Measurements from ENCODE around the gene SPEM1.

The SPEM1 gene, protein sequence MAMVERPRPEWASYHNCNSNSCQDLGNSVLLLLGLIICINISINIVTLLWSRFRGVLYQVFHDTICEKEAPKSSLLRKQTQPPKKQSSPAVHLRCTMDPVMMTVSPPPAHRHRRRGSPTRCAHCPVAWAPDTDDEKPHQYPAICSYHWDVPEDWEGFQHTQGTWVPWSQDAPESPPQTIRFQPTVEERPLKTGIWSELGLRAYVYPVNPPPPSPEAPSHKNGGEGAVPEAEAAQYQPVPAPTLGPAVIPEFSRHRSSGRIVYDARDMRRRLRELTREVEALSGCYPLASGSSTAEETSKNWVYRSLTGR

GRCh38 chr17:7419819-7420610, at the start of gene SPEM1:
Gene SPEM1 (plus strand): TSS chr17:7420324. CDS start chr17:7420385, 61 bp downstream.
- DNase-seq: no peak

DNA sequence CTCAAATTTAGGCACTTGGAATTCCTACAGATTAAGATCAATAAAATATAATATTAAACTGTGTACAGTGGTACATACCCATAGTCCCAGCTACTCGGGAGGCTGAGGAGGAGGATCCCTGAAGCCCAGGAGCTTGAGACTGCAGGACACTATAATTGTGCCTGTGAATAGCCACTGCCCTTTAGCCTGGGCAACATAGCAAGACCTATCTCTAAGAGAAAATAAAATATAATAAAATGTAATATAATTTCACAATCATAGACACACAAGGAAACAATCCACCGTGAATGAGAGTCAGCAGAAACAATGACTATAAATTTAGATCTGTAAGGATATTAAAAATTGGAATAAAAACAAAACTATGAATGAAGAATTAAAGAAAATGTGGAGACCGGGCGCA, 49.3 kb upstream of the SPEM1 start:
- DNase-seq: no peak

DNA sequence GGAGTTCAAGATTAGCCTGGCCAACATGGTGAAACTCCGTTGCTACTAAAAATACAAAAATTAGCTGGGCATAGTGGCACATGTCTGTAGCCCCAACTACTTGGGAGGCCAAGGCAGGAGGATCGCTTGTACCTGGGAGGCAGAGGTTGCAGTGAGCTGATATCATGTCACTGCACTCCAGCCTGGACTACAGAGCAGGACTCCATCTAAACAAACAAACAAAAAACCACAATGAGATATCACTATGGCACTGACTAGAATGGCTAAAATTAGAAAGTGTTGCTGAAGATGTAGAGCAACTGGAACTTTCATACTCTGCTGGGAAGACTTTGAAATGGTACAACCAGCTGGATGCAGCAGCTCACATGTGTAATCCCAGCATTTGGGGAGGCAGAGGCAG, 45.8 kb upstream of the SPEM1 start:
- no peak for DNase-seq

GRCh38 chr17:7379134-7379533, 41.0 kb upstream of the SPEM1 start:
- no peak for DNase-seq

GRCh38 chr17:7380321-7380720, 39.8 kb upstream of the SPEM1 start:
- DNase-seq: no peak

DNA sequence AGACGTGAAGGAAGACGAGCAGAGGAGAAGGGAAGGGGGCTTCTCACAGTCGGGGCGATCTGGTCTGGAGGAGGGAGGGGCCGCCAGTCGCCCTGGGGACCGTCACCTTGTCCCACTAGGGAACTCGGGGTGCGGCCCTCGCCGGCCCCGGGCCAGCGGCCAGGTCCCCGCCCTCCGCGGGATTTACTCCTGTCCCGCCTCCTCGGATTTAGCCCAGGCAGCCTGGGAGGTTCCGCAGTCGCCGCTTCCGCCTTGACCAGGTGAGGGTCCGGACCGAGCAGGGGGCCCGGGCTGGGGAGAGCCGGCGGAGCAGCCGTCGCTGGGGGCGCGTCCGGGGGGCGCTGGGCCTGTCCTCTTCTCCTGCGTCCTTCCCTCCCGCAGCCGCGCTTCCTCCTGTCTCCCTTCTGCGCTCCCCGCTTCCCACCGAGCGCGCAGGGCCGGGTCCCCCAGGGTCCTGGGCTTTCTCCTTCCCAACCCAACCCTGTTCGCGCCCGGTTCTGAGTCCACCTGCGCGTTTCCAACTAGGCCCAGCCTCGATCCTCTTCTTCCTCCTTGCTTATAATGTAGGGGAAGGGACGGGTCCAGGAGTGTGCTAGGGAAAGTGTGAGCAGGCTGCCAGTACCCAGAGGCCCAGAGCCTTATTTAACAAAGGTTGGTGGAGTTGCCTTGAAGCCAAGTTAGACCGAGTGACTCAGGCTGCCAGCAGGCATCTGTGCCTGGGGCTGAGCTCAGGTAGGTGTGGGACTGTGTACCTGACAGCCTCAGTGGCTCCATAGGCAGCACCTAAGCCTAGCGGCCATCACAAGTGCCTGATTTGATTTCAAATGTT, 39.1 kb upstream of the SPEM1 start, which contains the start of gene TNK1:
Gene TNK1, plus strand, starts transcription at position 235 of the 829 bp plus-strand sequence. CDS start 1,838 bp downstream, outside the sequence.
- no peak for DNase-seq

- DNase-seq: no peak
These were observed 37.2 kb upstream of the SPEM1 start for GRCh38 chr17:7382901-7383300.

- DNase-seq: no peak
These were observed 36.8 kb upstream of the SPEM1 start for GRCh38 chr17:7383371-7383741.

DNA sequence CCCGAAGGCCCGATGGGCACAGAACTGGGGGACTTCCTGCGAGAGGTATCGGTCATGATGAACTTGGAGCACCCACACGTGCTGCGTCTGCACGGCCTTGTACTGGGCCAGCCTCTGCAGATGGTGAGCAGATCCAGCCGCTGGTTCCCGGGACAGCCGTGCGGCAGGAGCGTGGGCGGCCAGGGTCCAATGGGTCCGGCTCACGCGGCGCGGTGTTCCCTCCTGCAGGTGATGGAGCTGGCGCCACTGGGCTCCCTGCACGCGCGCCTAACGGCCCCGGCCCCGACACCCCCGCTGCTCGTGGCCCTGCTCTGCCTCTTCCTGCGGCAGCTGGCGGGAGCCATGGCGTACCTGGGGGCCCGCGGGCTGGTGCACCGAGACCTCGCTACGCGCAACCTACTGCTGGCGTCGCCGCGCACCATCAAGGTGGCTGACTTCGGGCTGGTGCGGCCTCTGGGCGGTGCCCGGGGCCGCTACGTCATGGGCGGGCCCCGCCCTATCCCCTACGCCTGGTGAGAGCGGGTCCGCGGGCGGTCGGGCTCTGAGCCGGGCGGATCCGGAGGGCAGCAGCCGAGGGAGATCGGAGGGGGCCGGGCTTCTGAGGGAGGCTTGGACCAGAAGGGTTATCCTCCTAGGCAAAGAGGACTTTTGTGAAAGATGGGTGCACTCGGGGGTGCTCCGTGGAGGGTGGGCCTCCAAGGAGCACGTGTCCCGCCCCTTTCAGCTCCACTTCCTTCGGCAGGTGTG, 36.2 kb upstream of the SPEM1 start:
- peak; percentile 86 for DNase-seq

GRCh38 chr17:7384489-7385081, 35.5 kb upstream of the SPEM1 start:
- no peak for DNase-seq

DNA sequence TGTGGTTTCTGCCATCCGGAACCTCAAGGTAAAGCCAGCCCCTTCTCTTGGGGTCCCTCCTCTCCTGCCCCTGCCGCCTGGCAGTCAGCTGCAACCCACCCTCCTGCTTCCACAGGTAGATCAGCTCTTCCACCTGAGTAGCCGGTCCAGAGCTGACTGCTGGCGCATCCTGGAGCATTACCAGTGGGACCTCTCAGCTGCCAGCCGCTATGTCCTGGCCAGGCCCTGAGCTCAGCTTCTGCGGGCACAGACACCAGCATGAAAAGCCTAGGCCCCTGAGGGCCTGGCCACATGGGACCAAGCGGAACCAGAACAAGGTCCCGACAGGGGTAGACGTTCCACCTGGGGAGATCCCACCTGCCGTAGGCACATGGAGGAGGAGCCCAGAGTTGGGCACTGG, 31.3 kb upstream of the SPEM1 start:
- DNase-seq: no peak

DNA sequence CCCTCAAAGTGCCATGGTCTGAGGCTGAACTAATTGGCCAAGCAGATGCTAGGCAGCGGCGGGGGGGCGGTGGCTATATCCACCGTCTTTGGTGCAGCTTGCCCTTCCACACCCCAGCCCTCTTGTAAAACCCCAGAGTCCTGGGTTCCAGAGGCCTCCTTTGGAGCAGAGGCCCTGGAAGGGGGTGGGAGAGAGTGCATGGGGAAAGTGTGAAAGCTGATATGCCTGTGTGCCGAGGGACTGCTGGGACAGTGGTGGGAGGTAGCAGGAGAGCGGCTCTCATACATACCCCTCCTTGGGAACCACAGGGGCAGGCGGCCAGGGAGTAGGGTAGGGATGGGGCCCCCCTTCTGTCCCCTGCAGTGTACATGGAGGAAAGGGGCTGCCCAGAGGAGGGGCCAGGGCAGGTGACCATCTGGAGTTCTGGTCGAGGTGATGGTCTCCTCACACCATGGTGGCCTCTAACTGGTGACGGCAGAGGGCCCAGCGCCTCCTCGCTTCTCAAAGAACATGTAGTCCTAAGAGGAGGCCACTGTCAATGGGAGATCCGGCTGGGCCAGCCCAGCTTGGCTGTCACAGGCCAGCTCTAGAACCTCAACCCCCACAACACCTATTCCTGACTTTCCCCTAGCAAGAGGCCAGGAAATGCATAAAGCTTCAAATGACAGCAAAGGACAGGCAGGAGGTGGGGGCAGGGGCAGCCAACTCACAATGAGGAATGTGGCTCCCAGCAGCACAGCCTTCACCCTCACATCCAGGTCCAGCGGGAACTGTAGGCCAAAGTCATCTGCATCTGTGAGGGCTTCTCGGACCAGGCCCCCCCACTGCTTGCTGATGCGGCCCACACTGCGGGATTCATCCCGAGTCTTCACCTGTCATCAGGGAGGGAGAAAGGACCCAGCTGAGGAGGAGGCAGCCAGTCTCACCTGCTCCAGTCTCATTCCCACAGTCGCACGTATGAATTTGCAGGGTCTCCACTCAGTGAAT, 29.9 kb upstream of the SPEM1 start:
- no peak for DNase-seq

DNA sequence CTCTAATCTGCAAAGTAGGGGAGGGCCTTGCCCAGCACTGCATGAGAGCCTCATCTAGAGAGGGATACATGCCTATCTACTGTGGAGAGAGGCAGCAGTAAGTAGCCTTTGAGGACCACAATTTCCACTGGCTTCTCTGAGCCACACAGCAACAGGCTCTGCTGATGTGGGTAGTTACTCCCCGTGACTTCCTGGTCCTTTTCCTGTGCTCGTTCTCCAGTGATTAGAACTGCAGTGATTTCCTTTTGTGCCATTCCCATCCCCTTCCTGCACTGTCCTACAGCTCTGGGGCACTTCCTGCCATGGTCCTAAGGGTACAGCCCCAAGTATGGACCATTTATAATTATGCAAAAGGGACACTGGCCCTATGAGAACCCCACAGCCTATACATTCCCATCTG, 28.8 kb upstream of the SPEM1 start:
- DNase-seq: no peak

DNA sequence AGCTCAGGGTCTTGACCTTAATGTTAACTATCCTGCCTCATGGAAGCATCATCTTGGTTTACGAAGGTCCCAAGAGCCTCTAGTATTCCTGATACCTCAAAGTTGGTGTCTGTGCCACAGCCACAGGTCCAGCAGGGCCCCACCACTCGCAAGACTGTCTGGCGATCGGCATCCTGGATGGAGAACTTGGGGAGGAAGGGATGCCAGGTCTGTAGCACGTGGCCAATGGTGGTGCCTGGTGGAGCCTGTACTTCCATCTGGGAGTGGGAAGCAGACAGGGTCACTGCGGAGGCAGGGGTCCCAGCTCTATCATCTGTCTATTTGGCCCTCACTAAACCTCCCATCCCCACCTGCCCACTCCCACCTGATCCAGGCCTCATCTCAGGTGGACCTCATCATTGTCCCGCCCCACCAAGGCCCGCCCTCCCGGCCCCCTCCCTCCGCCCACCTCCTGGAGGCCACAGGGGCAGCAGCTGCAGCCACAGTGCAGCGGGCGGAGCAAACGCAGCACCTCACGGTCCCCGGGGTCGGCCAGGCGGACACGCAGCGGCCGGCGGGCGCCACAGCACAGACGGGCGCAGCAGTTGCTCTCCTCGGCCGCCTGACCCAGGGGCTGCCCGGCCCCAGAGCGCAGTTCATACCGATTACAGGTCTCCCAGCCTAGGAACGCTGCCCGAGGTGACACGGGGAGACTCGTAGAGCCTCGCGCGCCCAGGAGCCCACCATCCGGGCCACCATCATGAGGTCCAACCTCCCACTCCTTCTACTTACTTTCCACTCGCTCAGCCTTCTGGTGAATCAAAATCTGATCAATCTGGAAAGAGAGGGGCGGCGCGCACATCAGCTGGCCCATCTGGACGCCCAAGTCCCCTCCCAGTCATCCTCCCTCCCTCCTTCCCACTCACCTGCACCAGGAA, 27.2 kb upstream of the SPEM1 start:
- DNase-seq: no peak

DNA sequence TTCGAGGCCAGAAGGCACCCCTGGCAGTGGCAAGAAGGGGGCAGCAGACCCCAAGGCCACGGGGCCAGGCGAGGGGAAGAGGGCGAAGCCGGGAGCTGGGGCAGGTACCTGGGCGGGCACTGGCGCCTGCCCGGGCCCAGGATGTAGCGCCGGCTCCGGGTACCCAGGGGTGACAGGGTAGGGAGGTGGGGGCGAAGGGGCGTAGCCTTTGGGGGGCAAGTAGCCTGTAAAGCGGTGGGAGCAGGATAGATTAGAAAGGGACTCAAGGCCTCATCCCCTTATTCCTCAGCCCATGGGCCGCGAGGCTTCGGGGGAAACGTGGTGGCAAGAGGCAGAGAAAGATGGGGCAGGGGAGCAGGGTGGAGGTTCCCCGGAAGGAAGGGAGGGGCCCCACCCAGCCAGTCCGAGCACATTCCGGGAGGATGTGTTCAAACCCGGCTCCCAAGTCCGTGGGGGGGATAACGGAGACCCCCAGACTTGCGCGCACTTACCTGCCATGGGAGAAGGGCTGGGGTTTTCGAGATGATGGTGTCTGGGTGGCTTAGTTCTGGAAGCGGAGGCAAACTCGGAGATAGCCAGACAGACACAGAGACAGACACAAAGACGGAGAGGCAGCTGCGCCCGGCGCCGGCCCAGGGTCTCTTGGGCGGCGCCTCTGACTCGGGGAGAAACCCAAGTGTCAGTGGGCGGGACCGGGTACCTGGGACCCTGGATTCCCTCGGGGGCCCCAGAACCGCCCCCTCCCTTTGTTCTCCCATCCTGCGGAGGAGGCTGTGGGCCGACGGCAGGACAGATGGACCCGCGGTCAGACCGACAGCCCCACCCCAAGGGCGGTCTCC, 26.3 kb upstream of the SPEM1 start:
- DNase-seq: peak; percentile 82

GRCh38 chr17:7394452-7395191, 25.5 kb upstream of the SPEM1 start, which contains the start of gene PLSCR3:
Gene PLSCR3 (minus strand): TSS chr17:7394525. CDS start chr17:7394110, 415 bp downstream.
- DNase-seq: peak; percentile 85

GRCh38 chr17:7396147-7396546, 24.0 kb upstream of the SPEM1 start:
- no peak for DNase-seq

GRCh38 chr17:7398612-7399011, 21.5 kb upstream of the SPEM1 start:
- DNase-seq: no peak
